Liver (tissue), 9 donors: Measurements from ENCODE around the gene SIGLEC7. TPM values are rescaled to one million over a fixed set of nuclear protein-coding genes. Genes with fewer than 3 reads are reported as not detected.
"Not testable (repeated sequence)": the region's sequence is repeated elsewhere in the genome, so short reads cannot be mapped to it uniquely, and the experiment has no call there.

Source experiments
- DNase-seq: peaks from one replicate; pipeline ENCODE4 v3.0.0-alpha.2; 2017; ENCODE audit warnings: low spot score
- H3K27ac ChIP-seq, 2 donors: one replicate each; pipeline ENCODE4 v1.7.0; 2013; ENCODE audit warnings: inconsistent platforms in 2 of 2, low read length in 2 of 2, control low read depth in 1 of 2, low read depth in 1 of 2, mild to moderate bottlenecking in 1 of 2
- H3K27me3 ChIP-seq, 4 donors: one replicate each; pipeline versions ENCODE4 v1.6.1 to v1.7.0; 2013; ENCODE audit warnings: low read length in 3 of 4, inconsistent platforms in 1 of 4, mild to moderate bottlenecking in 1 of 4, moderate library complexity in 1 of 4; ENCODE audit not compliant: control insufficient read depth in 4 of 4, insufficient read depth in 4 of 4
- H3K36me3 ChIP-seq, 4 donors: one replicate each; pipeline versions ENCODE4 v1.6.1 to v1.7.0; 2013; ENCODE audit warnings: low read length in 3 of 4, mild to moderate bottlenecking in 3 of 4, low read depth in 1 of 4, moderate library complexity in 1 of 4; ENCODE audit not compliant: control insufficient read depth in 4 of 4, insufficient read depth in 3 of 4
- H3K4me1 ChIP-seq, 4 donors: one replicate each; pipeline versions ENCODE4 v1.6.1 to v1.7.0; 2013; ENCODE audit warnings: low read length in 3 of 4, mild to moderate bottlenecking in 3 of 4, moderate library complexity in 1 of 4; ENCODE audit not compliant: control insufficient read depth in 4 of 4, insufficient read depth in 4 of 4
- H3K4me3 ChIP-seq, 3 donors: one replicate each; pipeline versions ENCODE4 v1.6.1 to v1.7.0; 2013; ENCODE audit warnings: low read length in 3 of 3, control low read depth in 1 of 3, low read depth in 1 of 3, mild to moderate bottlenecking in 1 of 3
- H3K9ac ChIP-seq, 2 donors: one replicate each; pipeline ENCODE4 v1.7.0; 2013; ENCODE audit warnings: low read length in 2 of 2, mild to moderate bottlenecking in 2 of 2, moderate library complexity in 2 of 2, control low read depth in 1 of 2, low read depth in 1 of 2
- H3K9me3 ChIP-seq, 4 donors: one replicate each; pipeline versions ENCODE4 v1.6.1 to v1.7.0; 2013; ENCODE audit warnings: low read length in 3 of 4; ENCODE audit not compliant: control insufficient read depth in 4 of 4
- CTCF ChIP-seq: fragments of 150-350 bp; IDR thresholded peaks from 2 replicates; pipeline ENCODE4 v1.5.1; 2017; ENCODE audit warnings: improper control_type of control experiment, low read depth, low read length; ENCODE audit not compliant: missing input control
- EGR1 ChIP-seq, 2 donors: IDR thresholded peaks; 2 replicates each; pipeline ENCODE4 v1.6.1; 2016 to 2018; ENCODE audit warnings: antibody characterized with exemption in 2 of 2, low read depth in 2 of 2
- NR2F2 ChIP-seq: IDR thresholded peaks from 2 replicates; pipeline ENCODE4 v1.6.1; 2016; ENCODE audit warnings: antibody characterized with exemption
- RAD21 ChIP-seq, 2 donors: IDR thresholded peaks; 2 replicates each; pipeline ENCODE4 v1.6.1; 2016; ENCODE audit warnings: antibody characterized with exemption in 2 of 2, mild to moderate bottlenecking in 2 of 2
- YY1 ChIP-seq: IDR thresholded peaks from 2 replicates; pipeline ENCODE4 v1.6.1; 2016; ENCODE audit warnings: antibody characterized with exemption, mild to moderate bottlenecking
- WGBS: extraction: QIAGEN DNeasy Blood & Tissue Kit; methylation state at CpG from one replicate; pipeline ENCODE4 v1.1.7; 2013; 5-methylcytosine and 5-hydroxymethylcytosine counted together
- polyA plus RNA-seq, 2 donors: library from polyadenylated mRNA; stranded (reverse) in 1 of 2; unstranded in 1 of 2; fragments of 200-250 nt in 1 of 2; fragments of >200 nt in 1 of 2; fragmentation: Nextera tagmentation in 1 of 2; extraction: Ambion mirVana in 1 of 2; gene quantifications; one replicate each; pipeline versions ENCODE4 v1.2.1 to v1.2.3, GENCODE V29; 2013 to 2015
- total RNA-seq, 2 donors: library from RNA; depleted of rRNA; stranded (reverse); fragments of >200 nt; gene quantifications; one replicate each; pipeline ENCODE4 v1.2.3, GENCODE V29; 2014
- TF ChIP-seq, protein P1 (sequence below): IDR thresholded peaks from 2 replicates; pipeline ENCODE4 v1.6.1; 2016; ENCODE audit warnings: antibody characterized with exemption, mild to moderate bottlenecking
- TF ChIP-seq, protein P2 (sequence below): IDR thresholded peaks from 2 replicates; pipeline ENCODE4 v1.6.1; 2016; ENCODE audit warnings: antibody characterized with exemption
- donor health status: healthy.
- donor health status: healthy.
- donor health status: healthy.
- donor health status: healthy.
- donor health status: healthy.

Gene SIGLEC7
- total and polyA plus RNA-seq, 4 donors: 2.7 to 4.8 (median 3.9) TPM

DNA sequence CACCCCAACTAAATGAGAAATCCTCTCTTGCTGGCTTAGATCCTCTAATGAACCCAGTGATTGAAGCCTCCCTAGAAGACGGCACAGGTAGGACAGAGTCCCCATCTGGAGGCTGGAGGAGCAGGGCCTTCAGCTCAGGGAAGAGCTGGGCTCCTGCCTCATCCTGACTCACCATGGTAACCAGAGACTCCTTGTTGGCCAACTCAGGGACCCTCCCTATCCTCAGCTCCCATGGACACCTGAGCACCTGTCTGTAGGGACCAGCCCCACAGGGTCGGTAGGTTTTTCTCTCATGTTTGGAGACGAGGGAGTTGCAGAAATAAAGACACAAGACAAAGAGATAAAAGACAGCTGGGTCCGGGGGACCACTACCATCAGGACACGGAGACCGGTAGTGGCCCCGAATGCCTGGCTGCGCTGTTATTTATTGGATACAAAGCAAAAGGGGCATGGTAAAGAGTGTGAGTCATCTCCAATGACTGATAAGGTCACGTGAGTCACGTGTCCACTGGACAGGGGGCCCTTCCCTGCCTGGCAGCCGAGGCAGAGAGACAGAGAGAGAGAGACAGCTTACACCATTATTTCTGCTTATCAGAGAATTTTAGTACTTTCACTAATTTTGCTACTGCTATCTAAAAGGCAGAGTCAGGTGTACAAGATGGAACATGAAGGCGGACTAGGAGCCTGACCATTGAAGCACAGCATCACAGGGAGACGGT, 26.6 kb downstream of the SIGLEC7 start (continued):
- TF ChIP-seq, protein P1, sequence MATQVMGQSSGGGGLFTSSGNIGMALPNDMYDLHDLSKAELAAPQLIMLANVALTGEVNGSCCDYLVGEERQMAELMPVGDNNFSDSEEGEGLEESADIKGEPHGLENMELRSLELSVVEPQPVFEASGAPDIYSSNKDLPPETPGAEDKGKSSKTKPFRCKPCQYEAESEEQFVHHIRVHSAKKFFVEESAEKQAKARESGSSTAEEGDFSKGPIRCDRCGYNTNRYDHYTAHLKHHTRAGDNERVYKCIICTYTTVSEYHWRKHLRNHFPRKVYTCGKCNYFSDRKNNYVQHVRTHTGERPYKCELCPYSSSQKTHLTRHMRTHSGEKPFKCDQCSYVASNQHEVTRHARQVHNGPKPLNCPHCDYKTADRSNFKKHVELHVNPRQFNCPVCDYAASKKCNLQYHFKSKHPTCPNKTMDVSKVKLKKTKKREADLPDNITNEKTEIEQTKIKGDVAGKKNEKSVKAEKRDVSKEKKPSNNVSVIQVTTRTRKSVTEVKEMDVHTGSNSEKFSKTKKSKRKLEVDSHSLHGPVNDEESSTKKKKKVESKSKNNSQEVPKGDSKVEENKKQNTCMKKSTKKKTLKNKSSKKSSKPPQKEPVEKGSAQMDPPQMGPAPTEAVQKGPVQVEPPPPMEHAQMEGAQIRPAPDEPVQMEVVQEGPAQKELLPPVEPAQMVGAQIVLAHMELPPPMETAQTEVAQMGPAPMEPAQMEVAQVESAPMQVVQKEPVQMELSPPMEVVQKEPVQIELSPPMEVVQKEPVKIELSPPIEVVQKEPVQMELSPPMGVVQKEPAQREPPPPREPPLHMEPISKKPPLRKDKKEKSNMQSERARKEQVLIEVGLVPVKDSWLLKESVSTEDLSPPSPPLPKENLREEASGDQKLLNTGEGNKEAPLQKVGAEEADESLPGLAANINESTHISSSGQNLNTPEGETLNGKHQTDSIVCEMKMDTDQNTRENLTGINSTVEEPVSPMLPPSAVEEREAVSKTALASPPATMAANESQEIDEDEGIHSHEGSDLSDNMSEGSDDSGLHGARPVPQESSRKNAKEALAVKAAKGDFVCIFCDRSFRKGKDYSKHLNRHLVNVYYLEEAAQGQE: no peak
- TF ChIP-seq EGR1 (IDR thresholded peaks at IDR 0.05; ENCODE audit: low read depth in 2 of 2) (no peak), YY1 (no peak)

DNA sequence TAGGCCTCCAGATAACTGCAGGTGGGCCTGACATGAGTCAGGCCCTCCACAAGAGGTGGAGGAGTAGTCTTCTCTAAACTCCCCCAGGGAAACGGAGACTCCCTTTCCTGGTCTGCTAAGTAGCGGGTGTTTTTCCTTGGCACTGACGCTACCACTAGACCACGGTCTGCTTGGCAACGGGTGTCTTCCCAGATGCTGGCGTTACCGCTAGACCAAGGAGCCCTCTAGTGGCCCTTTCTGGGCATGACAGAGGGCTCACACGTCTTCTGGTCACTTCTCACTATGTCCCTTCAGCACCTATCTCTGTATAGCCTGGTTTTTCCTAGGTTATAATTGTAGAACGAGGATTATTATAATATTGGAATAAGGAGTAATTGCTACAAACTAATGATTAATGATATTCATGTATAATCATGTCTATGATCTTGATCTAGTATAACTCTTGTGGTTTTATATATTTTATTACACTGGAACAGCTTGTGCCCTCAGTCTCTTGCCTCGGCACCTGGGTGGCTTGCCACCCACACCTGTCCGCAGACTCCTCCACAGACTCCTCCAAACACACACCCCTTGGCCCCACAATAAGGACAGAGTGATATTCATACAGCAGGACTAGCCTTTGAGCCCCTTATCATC, 27.3 kb downstream of the SIGLEC7 start:
- DNase-seq: peak; percentile 52
- 10% methylated on average over 11 of the region's 11 CpGs for WGBS
- TF ChIP-seq RAD21 (IDR thresholded peaks at IDR 0.05) (peak; percentile 80 to 82), CTCF (peak; percentile 67)

GRCh38 chr19:51172223-51172622, 30.1 kb downstream of the SIGLEC7 start:
- no peaks in the 10 kb centered on the region for H3K9me3 ChIP-seq
- TF ChIP-seq, protein P1: no peak
- TF ChIP-seq NR2F2: no peak
- TF ChIP-seq, protein P2, sequence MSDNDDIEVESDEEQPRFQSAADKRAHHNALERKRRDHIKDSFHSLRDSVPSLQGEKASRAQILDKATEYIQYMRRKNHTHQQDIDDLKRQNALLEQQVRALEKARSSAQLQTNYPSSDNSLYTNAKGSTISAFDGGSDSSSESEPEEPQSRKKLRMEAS: no peak
- no peak overlapping the region for H3K4me3 ChIP-seq
- no peaks in the 10 kb centered on the region for H3K4me1 ChIP-seq
- 80% methylated on average over 2 of the region's 2 CpGs for WGBS
- no peak overlapping the region for H3K27ac ChIP-seq
- H3K36me3 ChIP-seq: no peaks in the 10 kb centered on the region
- no peak overlapping the region for H3K9ac ChIP-seq
- DNase-seq: no peak
- peaks cover 0 to 8% (median 2%) of the 10 kb centered on the region in 4 donors for H3K27me3 ChIP-seq

More for the DNA sequence above, 27.3 kb downstream of the SIGLEC7 start:
- H3K4me1 ChIP-seq, H3K9me3 ChIP-seq, H3K9ac ChIP-seq, H3K27ac ChIP-seq, H3K4me3 ChIP-seq, H3K36me3 ChIP-seq, H3K27me3 ChIP-seq: not testable (repeated sequence)
